KMS-11 (cell line): Measurements from ENCODE around the gene HEY2.

Experiments
- H2AFZ ChIP-seq: fragments of 200-600 bp; sonication (generic); 2 replicates; pipeline ENCODE4 v1.6.1; 2016; ENCODE audit warnings: antibody characterized with exemption, mixed run types, low read depth
- H3K27ac ChIP-seq: fragments of 200-600 bp; sonication (generic); 2 replicates; pipeline ENCODE4 v1.6.1; 2016; ENCODE audit warnings: mild to moderate bottlenecking, mixed run types
- H3K27me3 ChIP-seq: fragments of 200-600 bp; sonication (generic); 2 replicates; pipeline ENCODE4 v1.6.1; 2017; ENCODE audit warnings: mild to moderate bottlenecking, low read depth, mixed run types, moderate library complexity; ENCODE audit not compliant: insufficient read depth
- H3K36me3 ChIP-seq: fragments of 200-600 bp; sonication (generic); 2 replicates; pipeline ENCODE4 v1.6.1; 2017; ENCODE audit warnings: mild to moderate bottlenecking, mixed run types; ENCODE audit not compliant: insufficient read depth
- H3K4me1 ChIP-seq: fragments of 200-600 bp; sonication (generic); 2 replicates; pipeline ENCODE4 v1.6.1; 2016; ENCODE audit warnings: mild to moderate bottlenecking, low read depth, mixed run types; ENCODE audit not compliant: poor library complexity, severe bottlenecking
- H3K4me2 ChIP-seq: fragments of 200-600 bp; sonication (generic); 2 replicates; pipeline ENCODE4 v1.7.0; 2016; ENCODE audit warnings: mild to moderate bottlenecking, mixed run types
- H3K4me3 ChIP-seq: fragments of 200-600 bp; sonication (generic); IDR thresholded peaks from 2 replicates; pipeline ENCODE4 v1.6.1; 2017; ENCODE audit warnings: low read depth, low read length, mixed read lengths; ENCODE audit not compliant: insufficient read depth
- H3K79me2 ChIP-seq: fragments of 200-600 bp; sonication (generic); 2 replicates; pipeline ENCODE4 v1.6.1; 2016; ENCODE audit warnings: low read depth, mixed run types; ENCODE audit not compliant: insufficient read depth
- H3K9ac ChIP-seq: fragments of 200-600 bp; sonication (generic); 2 replicates; pipeline ENCODE4 v1.6.1; 2016; ENCODE audit warnings: mild to moderate bottlenecking, mixed run types
- H4K20me1 ChIP-seq: fragments of 200-600 bp; sonication (generic); 2 replicates; pipeline ENCODE4 v1.6.1; 2016; ENCODE audit warnings: mild to moderate bottlenecking, mixed run types; ENCODE audit not compliant: insufficient read depth
- TF ChIP-seq, protein P1 (sequence below): fragments of 200-600 bp; sonication (generic); conservative IDR thresholded peaks from 2 replicates; pipeline ENCODE4 v1.6.1; 2017; ENCODE audit warnings: low read depth, mild to moderate bottlenecking, antibody characterized with exemption, low read length, moderate library complexity, mixed read lengths

The HEY2 gene

DNA sequence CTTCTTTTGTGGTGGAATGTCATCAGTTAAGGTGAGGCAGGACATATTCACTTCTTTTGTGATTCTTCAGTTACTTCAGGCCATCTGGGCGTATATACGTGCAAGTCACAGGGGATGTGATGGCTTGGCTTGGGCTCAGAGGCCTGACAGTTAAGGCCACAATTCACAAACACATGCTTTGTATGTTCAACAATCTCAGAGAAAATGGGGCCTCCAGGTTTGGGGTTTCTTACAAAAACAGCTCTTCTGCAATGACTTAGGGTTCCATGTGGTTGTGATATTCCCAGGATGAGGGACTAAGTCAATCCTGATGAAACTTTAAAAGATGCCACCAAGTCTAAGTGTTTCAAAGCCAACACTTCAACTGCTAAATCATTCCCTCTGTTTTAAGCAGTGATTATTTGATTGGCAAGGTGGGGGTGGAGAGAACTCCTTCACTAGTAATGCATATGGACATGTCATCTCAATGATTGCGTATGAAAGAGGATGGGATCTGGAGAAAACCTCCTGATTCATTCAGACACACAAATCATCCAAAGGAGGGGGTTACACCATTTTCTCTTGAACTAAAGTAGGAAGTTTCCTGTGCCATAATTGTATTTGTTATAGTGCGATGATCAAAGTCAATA is 41.7 kb upstream of the HEY2 start:
- Histone ChIP-seq H2AFZ (no peak overlapping the region), H3K79me2 (no peaks in the 10 kb centered on the region), H3K36me3 (no peaks in the 10 kb centered on the region), H3K27ac (no peak overlapping the region), H3K4me1 (peaks cover under 1% of the 10 kb centered on the region), H3K9ac (no peak overlapping the region), H3K4me3 (no peak overlapping the region), H4K20me1 (no peaks in the 10 kb centered on the region), H3K27me3 (no peaks in the 10 kb centered on the region), H3K4me2 (no peak overlapping the region)
- TF ChIP-seq, protein P1, sequence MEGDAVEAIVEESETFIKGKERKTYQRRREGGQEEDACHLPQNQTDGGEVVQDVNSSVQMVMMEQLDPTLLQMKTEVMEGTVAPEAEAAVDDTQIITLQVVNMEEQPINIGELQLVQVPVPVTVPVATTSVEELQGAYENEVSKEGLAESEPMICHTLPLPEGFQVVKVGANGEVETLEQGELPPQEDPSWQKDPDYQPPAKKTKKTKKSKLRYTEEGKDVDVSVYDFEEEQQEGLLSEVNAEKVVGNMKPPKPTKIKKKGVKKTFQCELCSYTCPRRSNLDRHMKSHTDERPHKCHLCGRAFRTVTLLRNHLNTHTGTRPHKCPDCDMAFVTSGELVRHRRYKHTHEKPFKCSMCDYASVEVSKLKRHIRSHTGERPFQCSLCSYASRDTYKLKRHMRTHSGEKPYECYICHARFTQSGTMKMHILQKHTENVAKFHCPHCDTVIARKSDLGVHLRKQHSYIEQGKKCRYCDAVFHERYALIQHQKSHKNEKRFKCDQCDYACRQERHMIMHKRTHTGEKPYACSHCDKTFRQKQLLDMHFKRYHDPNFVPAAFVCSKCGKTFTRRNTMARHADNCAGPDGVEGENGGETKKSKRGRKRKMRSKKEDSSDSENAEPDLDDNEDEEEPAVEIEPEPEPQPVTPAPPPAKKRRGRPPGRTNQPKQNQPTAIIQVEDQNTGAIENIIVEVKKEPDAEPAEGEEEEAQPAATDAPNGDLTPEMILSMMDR: no peak

DNA sequence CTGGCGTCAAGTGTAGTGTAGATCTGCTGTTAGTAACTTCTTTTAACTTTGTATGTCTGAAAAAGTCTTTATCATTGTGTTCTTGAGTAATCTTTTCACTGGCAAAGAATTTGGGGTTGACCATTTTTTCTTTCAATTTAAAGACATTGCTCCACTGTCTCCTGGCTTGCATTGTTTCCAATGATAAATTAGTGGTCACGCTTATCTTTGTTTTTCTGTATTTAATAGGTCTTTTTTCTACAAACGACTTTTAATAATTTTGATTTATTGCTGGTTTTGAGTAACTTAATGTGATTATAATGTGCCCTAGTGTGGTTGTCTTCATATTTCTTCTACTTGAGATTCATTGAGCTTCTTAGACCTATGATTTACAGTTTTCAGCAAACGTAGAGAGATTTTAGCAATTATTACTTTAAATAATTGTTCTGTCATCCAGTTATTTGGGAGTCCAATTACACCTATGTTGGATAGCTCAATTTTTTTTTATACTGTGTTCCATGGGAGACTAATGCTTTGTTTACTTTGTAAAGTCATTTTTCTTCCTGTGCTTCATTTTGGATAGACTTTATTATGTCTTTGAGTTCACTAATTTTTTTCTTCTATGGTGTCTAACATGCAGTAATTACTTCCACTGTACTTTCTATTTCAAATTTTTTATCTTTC is 38.3 kb upstream of the HEY2 start:
- H3K9ac ChIP-seq: no peak overlapping the region
- H3K79me2 ChIP-seq: no peaks in the 10 kb centered on the region
- no peak overlapping the region for H3K27ac ChIP-seq
- no peak overlapping the region for H3K4me3 ChIP-seq
- TF ChIP-seq, protein P1: no peak
- no peaks in the 10 kb centered on the region for H3K36me3 ChIP-seq
- no peak overlapping the region for H2AFZ ChIP-seq
- peaks cover 34% of the 10 kb centered on the region for H3K4me1 ChIP-seq
- no peaks in the 10 kb centered on the region for H4K20me1 ChIP-seq
- no peak overlapping the region for H3K4me2 ChIP-seq
- H3K27me3 ChIP-seq: no peaks in the 10 kb centered on the region

DNA sequence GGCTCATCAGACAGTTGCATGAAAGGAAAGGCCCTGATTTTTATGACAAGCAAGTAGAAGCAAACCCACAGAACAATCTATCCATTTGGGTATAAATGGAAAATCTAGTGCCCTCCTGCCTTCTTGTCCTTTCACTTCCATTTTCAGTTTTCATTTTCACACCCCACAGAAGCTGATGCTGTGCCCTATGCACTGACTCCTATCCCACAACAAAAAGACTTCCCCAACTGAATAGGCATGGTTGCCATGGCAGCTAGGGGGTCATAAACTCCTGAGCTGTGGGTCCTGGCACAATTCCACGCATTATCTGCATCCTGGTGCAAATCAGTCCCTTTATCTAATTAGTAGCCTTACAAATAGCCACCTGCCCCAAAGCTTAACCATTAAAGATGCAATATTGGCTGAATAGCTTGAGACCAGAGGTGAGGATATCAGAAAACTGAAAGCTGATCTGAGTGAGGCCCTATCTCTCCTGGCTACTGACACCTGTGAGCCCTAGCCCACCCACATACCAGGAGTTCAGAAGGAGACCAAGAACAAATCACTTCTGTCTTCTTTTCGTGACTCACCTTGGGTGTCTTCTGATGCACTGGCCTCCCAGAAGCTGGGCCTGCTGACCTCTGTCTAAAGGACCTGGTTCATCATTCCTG is 34.9 kb upstream of the HEY2 start:
- no peaks in the 10 kb centered on the region for H3K36me3 ChIP-seq
- H3K79me2 ChIP-seq: no peaks in the 10 kb centered on the region
- H3K4me1 ChIP-seq: peaks cover 55% of the 10 kb centered on the region
- peak overlapping the region; percentile 53; the same call in 1 of the 2 replicates for H3K27ac ChIP-seq
- H2AFZ ChIP-seq: no peak overlapping the region
- no peaks in the 10 kb centered on the region for H3K27me3 ChIP-seq
- H3K4me2 ChIP-seq: peak overlapping the region; percentile 56
- H4K20me1 ChIP-seq: no peaks in the 10 kb centered on the region
- TF ChIP-seq, protein P1: no peak
- no peak overlapping the region for H3K4me3 ChIP-seq
- H3K9ac ChIP-seq: no peak overlapping the region

DNA sequence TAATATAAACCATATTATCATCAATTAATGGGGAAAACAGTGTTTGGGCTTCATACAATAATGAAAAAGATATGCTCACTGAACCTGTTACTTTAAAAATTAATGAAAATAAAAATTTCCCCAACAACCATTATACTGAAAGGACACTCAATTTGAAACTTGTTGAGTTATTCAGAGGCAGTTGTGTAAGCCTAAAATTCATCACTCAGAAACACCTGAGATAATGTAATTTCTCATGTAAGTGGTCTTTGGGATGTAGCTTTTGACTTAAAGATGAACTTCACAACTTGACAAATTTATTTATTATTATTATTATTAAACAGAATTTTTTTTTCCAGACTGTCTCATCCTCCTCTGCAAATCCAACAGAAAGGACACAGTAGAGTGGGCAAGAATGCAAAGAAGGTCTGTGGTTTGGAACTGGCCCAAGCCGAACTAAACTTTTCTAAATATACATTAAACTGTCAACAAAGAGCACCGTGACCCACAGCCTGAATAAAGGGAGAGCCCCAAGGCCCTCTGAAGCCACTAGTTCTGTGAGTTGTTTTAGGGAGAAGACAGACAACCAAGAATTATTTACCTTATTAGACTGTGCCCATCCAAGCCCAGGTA is 32.2 kb upstream of the HEY2 start:
- TF ChIP-seq, protein P1: no peak
- Histone ChIP-seq H3K27ac (no peak overlapping the region), H3K27me3 (no peaks in the 10 kb centered on the region), H2AFZ (no peak overlapping the region), H3K4me2 (peak overlapping the region; percentile 60; the same call in 1 of the 2 replicates), H4K20me1 (no peaks in the 10 kb centered on the region), H3K9ac (no peak overlapping the region), H3K4me3 (no peak overlapping the region), H3K79me2 (no peaks in the 10 kb centered on the region), H3K36me3 (no peaks in the 10 kb centered on the region), H3K4me1 (peaks cover 55% of the 10 kb centered on the region)
